ENCODE measurements around the gene AKR1B15.

AKR1B15 gene

GRCh38 chr7:134589491-134589941, 40.6 kb downstream of the AKR1B15 start:
- no peak overlapping the region for H3K9ac ChIP-seq (ENCODE audit: insufficient read length)
- no peak for DNase-seq (ENCODE audit: low read depth, low spot score)
- no peaks in the 10 kb centered on the region for H3K36me3 ChIP-seq (ENCODE audit: insufficient read depth, low read length)
- no peak overlapping the region for H3K27ac ChIP-seq
- H3K9me3 ChIP-seq (ENCODE audit: low read depth, low read length) = no peaks in the 10 kb centered on the region
- TF ChIP-seq POLR2AphosphoS5 (IDR thresholded peaks at IDR 0.05; ENCODE audit: borderline replicate concordance, low read depth, low read length) = no peak
- H3K4me3 ChIP-seq = no peak overlapping the region

- TF ChIP-seq POLR2AphosphoS5 (IDR thresholded peaks at IDR 0.05; ENCODE audit: borderline replicate concordance, low read depth, low read length) = no peak
- no peak for TF ChIP-seq EZH2 (IDR thresholded peaks at IDR 0.05)
- TF ChIP-seq FOXP2 (optimal IDR thresholded peaks at IDR 0.05; ENCODE audit: control extremely low read depth, extremely low read length, insufficient read depth) = no peak
- Histone ChIP-seq H3K36me3 (ENCODE audit: insufficient read depth, low read length) (no peaks in the 10 kb centered on the region), H3K9me3 (ENCODE audit: low read depth, low read length) (no peaks in the 10 kb centered on the region), H3K4me3 (no peak overlapping the region), H3K9ac (ENCODE audit: insufficient read length) (no peak overlapping the region), H3K27ac (no peak overlapping the region)
- no peak for DNase-seq (ENCODE audit: low read depth, low spot score)
These were observed 44.9 kb downstream of the AKR1B15 start for GRCh38 chr7:134593530-134594392.

- no peak overlapping the region for H3K27ac ChIP-seq
- DNase-seq (ENCODE audit: low read depth, low spot score) = no peak
- no peaks in the 10 kb centered on the region for H3K9me3 ChIP-seq (ENCODE audit: low read depth, low read length)
- H3K36me3 ChIP-seq (ENCODE audit: insufficient read depth, low read length) = no peaks in the 10 kb centered on the region
- H3K9ac ChIP-seq (ENCODE audit: insufficient read length) = no peak overlapping the region
- H3K4me3 ChIP-seq = no peak overlapping the region
- TF ChIP-seq POLR2AphosphoS5 (IDR thresholded peaks at IDR 0.05; ENCODE audit: borderline replicate concordance, low read depth, low read length) (no peak), EZH2 (IDR thresholded peaks at IDR 0.05) (no peak)
These were observed 46.0 kb downstream of the AKR1B15 start for GRCh38 chr7:134594877-134595276.

GRCh38 chr7:134599371-134599770, 50.5 kb downstream of the AKR1B15 start:
- Histone ChIP-seq H3K36me3 (ENCODE audit: insufficient read depth, low read length) (no peaks in the 10 kb centered on the region), H3K9me3 (ENCODE audit: low read depth, low read length) (no peaks in the 10 kb centered on the region), H3K4me3 (no peak overlapping the region), H3K9ac (ENCODE audit: insufficient read length) (no peak overlapping the region), H3K27ac (no peak overlapping the region)
- TF ChIP-seq POLR2AphosphoS5 (IDR thresholded peaks at IDR 0.05; ENCODE audit: borderline replicate concordance, low read depth, low read length) (no peak), FOXP2 (optimal IDR thresholded peaks at IDR 0.05; ENCODE audit: control extremely low read depth, extremely low read length, insufficient read depth) (no peak), EZH2 (IDR thresholded peaks at IDR 0.05) (no peak)
- DNase-seq (ENCODE audit: low read depth, low spot score) = no peak

DNA sequence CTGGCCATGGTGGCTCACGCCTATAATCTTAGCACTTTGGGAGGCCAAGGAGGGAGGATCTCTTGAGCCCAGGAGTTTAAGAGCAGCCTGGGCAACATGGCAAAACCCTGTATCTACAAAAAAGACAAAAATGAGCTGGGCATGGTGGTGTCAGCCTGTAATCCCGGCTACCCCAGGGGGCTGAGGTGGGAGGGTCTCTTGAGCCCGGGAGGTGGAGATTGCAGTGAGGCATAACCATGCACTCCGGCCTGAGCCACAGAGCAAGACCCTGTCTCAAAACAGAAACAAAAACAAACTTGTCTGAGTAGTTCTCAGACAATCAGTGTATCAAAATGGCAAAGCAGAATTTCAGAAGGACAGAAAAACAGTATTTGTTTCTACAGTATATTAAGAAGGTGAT, 52.5 kb downstream of the AKR1B15 start:
- DNase-seq (ENCODE audit: low read depth, low spot score) = no peak
- H3K9me3 ChIP-seq (ENCODE audit: low read depth, low read length) = no peaks in the 10 kb centered on the region
- no peaks in the 10 kb centered on the region for H3K36me3 ChIP-seq (ENCODE audit: insufficient read depth, low read length)
- H3K9ac ChIP-seq (ENCODE audit: insufficient read length) = no peak overlapping the region
- no peak overlapping the region for H3K4me3 ChIP-seq
- no peak overlapping the region for H3K27ac ChIP-seq
- TF ChIP-seq POLR2AphosphoS5 (IDR thresholded peaks at IDR 0.05; ENCODE audit: borderline replicate concordance, low read depth, low read length) (no peak), FOXP2 (optimal IDR thresholded peaks at IDR 0.05; ENCODE audit: control extremely low read depth, extremely low read length, insufficient read depth) (no peak), EZH2 (IDR thresholded peaks at IDR 0.05) (no peak)

GRCh38 chr7:134602881-134603451, 54.1 kb downstream of the AKR1B15 start:
- H3K36me3 ChIP-seq (ENCODE audit: insufficient read depth, low read length) = no peaks in the 10 kb centered on the region
- peak; percentile 83 for DNase-seq (ENCODE audit: low read depth, low spot score)
- H3K27ac ChIP-seq = no peak overlapping the region
- TF ChIP-seq EZH2 (IDR thresholded peaks at IDR 0.05) (no peak), POLR2AphosphoS5 (IDR thresholded peaks at IDR 0.05; ENCODE audit: borderline replicate concordance, low read depth, low read length) (peak; percentile 19; the same call in 1 of the 2 replicates), FOXP2 (optimal IDR thresholded peaks at IDR 0.05; ENCODE audit: control extremely low read depth, extremely low read length, insufficient read depth) (no peak)
- H3K9ac ChIP-seq (ENCODE audit: insufficient read length) = no peak overlapping the region
- H3K4me3 ChIP-seq = peak overlapping the region; percentile 73
- no peaks in the 10 kb centered on the region for H3K9me3 ChIP-seq (ENCODE audit: low read depth, low read length)

- peak; percentile 24 for DNase-seq (ENCODE audit: low read depth, low spot score)
- Histone ChIP-seq H3K36me3 (ENCODE audit: insufficient read depth, low read length) (no peaks in the 10 kb centered on the region), H3K9ac (ENCODE audit: insufficient read length) (no peak overlapping the region), H3K4me3 (no peak overlapping the region), H3K9me3 (ENCODE audit: low read depth, low read length) (no peaks in the 10 kb centered on the region), H3K27ac (no peak overlapping the region)
- TF ChIP-seq POLR2AphosphoS5 (IDR thresholded peaks at IDR 0.05; ENCODE audit: borderline replicate concordance, low read depth, low read length) (no peak), EZH2 (IDR thresholded peaks at IDR 0.05) (no peak), FOXP2 (optimal IDR thresholded peaks at IDR 0.05; ENCODE audit: control extremely low read depth, extremely low read length, insufficient read depth) (no peak)
These were observed 57.3 kb downstream of the AKR1B15 start for GRCh38 chr7:134605978-134606923.

GRCh38 chr7:134611611-134612151, 62.8 kb downstream of the AKR1B15 start:
- no peak overlapping the region for H3K27ac ChIP-seq
- no peaks in the 10 kb centered on the region for H3K9me3 ChIP-seq (ENCODE audit: low read depth, low read length)
- no peak for TF ChIP-seq EZH2 (IDR thresholded peaks at IDR 0.05)
- no peak for TF ChIP-seq POLR2AphosphoS5 (IDR thresholded peaks at IDR 0.05; ENCODE audit: borderline replicate concordance, low read depth, low read length)
- no peak for TF ChIP-seq FOXP2 (optimal IDR thresholded peaks at IDR 0.05; ENCODE audit: control extremely low read depth, extremely low read length, insufficient read depth)
- DNase-seq (ENCODE audit: low read depth, low spot score) = no peak
- no peak overlapping the region for H3K9ac ChIP-seq (ENCODE audit: insufficient read length)
- no peaks in the 10 kb centered on the region for H3K36me3 ChIP-seq (ENCODE audit: insufficient read depth, low read length)
- no peak overlapping the region for H3K4me3 ChIP-seq

Data from SK-N-MC (cell line).